ENCODE results near the gene LGALS4. TPM values are rescaled to one million over a fixed set of nuclear protein-coding genes. Genes with fewer than 3 reads are reported as not detected.
"Not testable (repeated sequence)": the region's sequence is repeated elsewhere in the genome, so short reads cannot be mapped to it uniquely, and the experiment has no call there.

The LGALS4 gene
- total RNA-seq, 1 donor from 2014 or later, result 0.32 TPM

DNA sequence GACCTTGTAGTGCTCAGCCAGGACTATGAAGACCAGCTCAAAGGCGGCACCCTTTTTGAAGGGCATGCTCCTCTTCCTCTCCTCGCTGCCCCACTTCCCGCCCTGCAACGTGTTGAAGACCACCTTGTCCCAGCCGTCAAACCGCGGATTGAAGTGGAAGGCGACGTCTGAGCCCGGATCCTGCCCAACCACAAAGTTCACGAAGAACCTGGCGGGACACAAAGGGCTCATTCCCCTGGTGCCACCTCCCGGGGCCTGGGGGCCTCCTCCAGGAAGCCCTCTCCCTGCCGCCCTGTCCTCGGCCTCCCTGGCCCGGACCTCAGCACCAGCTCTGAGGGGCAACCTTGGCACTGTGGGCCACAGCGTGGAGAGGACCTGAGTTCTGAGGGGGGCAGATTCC, 4.0 kb downstream of the LGALS4 start:
- H3K36me3 ChIP-seq (ENCODE audit: insufficient read depth, low read length), result no peaks in the 10 kb centered on the region
- no peaks in the 10 kb centered on the region for H3K4me1 Mint-ChIP-seq (ENCODE audit: low read depth, unreplicated experiment)
- DNase-seq (ENCODE audit: low read depth) (no peak), FAIRE-seq (no peak)
- H3K4me3 Mint-ChIP-seq (ENCODE audit: unreplicated experiment), result no peak overlapping the region
- no peak overlapping the region for H3K27ac ChIP-seq (ENCODE audit: low read depth, low read length)
- H3K4me3 ChIP-seq (ENCODE audit: insufficient read depth, low read depth, low read length), result no peak overlapping the region
- no peak overlapping the region for H3K9ac ChIP-seq (ENCODE audit: low read length)
- no peak overlapping the region for H3K27ac Mint-ChIP-seq (ENCODE audit: unreplicated experiment)
- no peaks in the 10 kb centered on the region for H3K4me1 ChIP-seq (ENCODE audit: insufficient read depth, low read length)
- H3K27me3 Mint-ChIP-seq (ENCODE audit: low read depth, unreplicated experiment), result peaks cover 2% of the 10 kb centered on the region
- peaks cover 2% of the 10 kb centered on the region for H3K9me3 Mint-ChIP-seq (ENCODE audit: unreplicated experiment)
- no peaks in the 10 kb centered on the region for H3K9me3 ChIP-seq (ENCODE audit: insufficient read depth, low read depth, low read length)
- no peak overlapping the region for H3K4me2 ChIP-seq (ENCODE audit: low read length)
- TF ChIP-seq, protein P1, sequence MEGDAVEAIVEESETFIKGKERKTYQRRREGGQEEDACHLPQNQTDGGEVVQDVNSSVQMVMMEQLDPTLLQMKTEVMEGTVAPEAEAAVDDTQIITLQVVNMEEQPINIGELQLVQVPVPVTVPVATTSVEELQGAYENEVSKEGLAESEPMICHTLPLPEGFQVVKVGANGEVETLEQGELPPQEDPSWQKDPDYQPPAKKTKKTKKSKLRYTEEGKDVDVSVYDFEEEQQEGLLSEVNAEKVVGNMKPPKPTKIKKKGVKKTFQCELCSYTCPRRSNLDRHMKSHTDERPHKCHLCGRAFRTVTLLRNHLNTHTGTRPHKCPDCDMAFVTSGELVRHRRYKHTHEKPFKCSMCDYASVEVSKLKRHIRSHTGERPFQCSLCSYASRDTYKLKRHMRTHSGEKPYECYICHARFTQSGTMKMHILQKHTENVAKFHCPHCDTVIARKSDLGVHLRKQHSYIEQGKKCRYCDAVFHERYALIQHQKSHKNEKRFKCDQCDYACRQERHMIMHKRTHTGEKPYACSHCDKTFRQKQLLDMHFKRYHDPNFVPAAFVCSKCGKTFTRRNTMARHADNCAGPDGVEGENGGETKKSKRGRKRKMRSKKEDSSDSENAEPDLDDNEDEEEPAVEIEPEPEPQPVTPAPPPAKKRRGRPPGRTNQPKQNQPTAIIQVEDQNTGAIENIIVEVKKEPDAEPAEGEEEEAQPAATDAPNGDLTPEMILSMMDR (IDR thresholded peaks at IDR 0.05; ENCODE audit: insufficient read depth, low read depth, low read length), result no peak
- no peak for TF ChIP-seq EZH2 (IDR thresholded peaks at IDR 0.05; ENCODE audit: insufficient read depth, low read length)
- H3K36me3 Mint-ChIP-seq (ENCODE audit: low read depth, unreplicated experiment), result peaks cover 3% of the 10 kb centered on the region
- H3K27me3 ChIP-seq (ENCODE audit: insufficient read depth, low read length), result no peaks in the 10 kb centered on the region
- no peaks in the 10 kb centered on the region for H3K79me2 ChIP-seq (ENCODE audit: insufficient read depth, low read length)
- no peak overlapping the region for H2AFZ ChIP-seq (ENCODE audit: low read depth, low read length)
- no peaks in the 10 kb centered on the region for H4K20me1 ChIP-seq (ENCODE audit: insufficient read depth, low read length)

DNA sequence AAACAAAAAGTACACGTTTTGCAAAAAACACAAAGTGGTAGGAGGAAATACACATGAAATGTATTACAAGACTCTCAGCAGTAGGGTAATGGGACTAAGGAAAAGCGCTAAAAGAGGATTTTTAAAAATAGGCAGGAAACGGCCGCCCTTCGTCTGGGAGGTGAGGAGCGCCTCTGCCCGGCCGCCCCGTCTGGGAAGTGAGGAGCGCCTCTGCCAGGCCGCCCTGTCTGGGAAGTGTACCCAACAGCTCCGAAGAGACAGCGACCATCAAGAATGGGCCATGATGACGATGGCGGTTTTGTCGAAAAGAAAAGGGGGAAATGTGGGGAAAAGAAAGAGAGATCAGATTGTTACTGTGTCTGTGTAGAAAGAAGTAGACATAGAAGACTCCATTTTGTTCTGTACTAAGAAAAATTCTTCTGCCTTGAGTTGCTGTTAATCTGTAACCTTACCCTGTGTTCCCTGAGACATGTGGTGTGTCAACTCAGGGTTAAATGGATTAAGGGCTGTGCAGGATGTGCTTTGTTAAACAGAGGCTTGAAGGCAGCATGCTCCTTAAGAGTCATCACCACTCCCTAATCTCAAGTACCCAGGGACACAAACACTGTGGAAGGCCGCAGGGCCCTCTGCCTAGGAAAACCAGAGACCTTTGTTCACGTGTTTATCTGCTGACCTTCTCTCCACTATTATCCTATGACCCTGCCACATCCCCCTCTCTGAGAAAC, 5.2 kb downstream of the LGALS4 start:
- H3K27ac Mint-ChIP-seq (ENCODE audit: unreplicated experiment), result peak overlapping the region; percentile 0
- not testable (repeated sequence) for H3K27me3 Mint-ChIP-seq (ENCODE audit: low read depth, unreplicated experiment); H3K4me3 ChIP-seq (ENCODE audit: insufficient read depth, low read depth, low read length); H3K36me3 ChIP-seq (ENCODE audit: insufficient read depth, low read length); H3K79me2 ChIP-seq (ENCODE audit: insufficient read depth, low read length); H2AFZ ChIP-seq (ENCODE audit: low read depth, low read length); H3K4me3 Mint-ChIP-seq (ENCODE audit: unreplicated experiment); H3K9me3 Mint-ChIP-seq (ENCODE audit: unreplicated experiment); H3K4me1 Mint-ChIP-seq (ENCODE audit: low read depth, unreplicated experiment); H3K9me3 ChIP-seq (ENCODE audit: insufficient read depth, low read depth, low read length); DNase-seq (ENCODE audit: low read depth); H3K27ac ChIP-seq (ENCODE audit: low read depth, low read length); H3K4me2 ChIP-seq (ENCODE audit: low read length); H3K9ac ChIP-seq (ENCODE audit: low read length); H3K4me1 ChIP-seq (ENCODE audit: insufficient read depth, low read length); H4K20me1 ChIP-seq (ENCODE audit: insufficient read depth, low read length); FAIRE-seq; H3K36me3 Mint-ChIP-seq (ENCODE audit: low read depth, unreplicated experiment); H3K27me3 ChIP-seq (ENCODE audit: insufficient read depth, low read length)

DNA sequence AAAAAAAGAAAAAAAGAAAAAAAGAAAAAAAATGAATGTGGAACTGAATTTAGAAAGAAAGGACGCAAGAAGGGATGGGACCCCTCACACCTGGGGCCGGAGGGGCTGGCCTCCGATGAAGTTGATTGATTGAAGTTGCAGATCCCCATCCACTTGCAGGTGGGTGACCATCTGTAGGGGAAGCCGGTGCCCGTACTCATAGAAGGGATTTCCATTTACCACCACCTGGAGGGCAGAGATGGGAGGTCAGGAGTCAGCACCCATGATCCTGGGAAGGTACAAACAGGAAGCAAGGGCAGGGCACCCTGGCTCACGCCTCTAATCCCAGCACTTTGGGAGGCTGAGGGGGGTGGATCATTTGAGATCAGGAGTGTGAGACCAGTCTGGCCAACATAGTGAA, 6.4 kb downstream of the LGALS4 start:
- TF ChIP-seq, protein P1 (IDR thresholded peaks at IDR 0.05; ENCODE audit: insufficient read depth, low read depth, low read length), result no peak
- no peak overlapping the region for H3K4me3 ChIP-seq (ENCODE audit: insufficient read depth, low read depth, low read length)
- no peak overlapping the region for H3K4me3 Mint-ChIP-seq (ENCODE audit: unreplicated experiment)
- H3K4me1 Mint-ChIP-seq (ENCODE audit: low read depth, unreplicated experiment), result no peaks in the 10 kb centered on the region
- no peaks in the 10 kb centered on the region for H3K36me3 ChIP-seq (ENCODE audit: insufficient read depth, low read length)
- H4K20me1 ChIP-seq (ENCODE audit: insufficient read depth, low read length), result no peaks in the 10 kb centered on the region
- peaks cover 3% of the 10 kb centered on the region for H3K36me3 Mint-ChIP-seq (ENCODE audit: low read depth, unreplicated experiment)
- H3K27me3 Mint-ChIP-seq (ENCODE audit: low read depth, unreplicated experiment), result peaks cover 2% of the 10 kb centered on the region
- no peak for DNase-seq (ENCODE audit: low read depth)
- H3K27me3 ChIP-seq (ENCODE audit: insufficient read depth, low read length), result no peaks in the 10 kb centered on the region
- FAIRE-seq, result no peak
- no peak overlapping the region for H3K9ac ChIP-seq (ENCODE audit: low read length)
- no peaks in the 10 kb centered on the region for H3K79me2 ChIP-seq (ENCODE audit: insufficient read depth, low read length)
- no peak overlapping the region for H3K27ac ChIP-seq (ENCODE audit: low read depth, low read length)
- no peak overlapping the region for H3K27ac Mint-ChIP-seq (ENCODE audit: unreplicated experiment)
- no peaks in the 10 kb centered on the region for H3K4me1 ChIP-seq (ENCODE audit: insufficient read depth, low read length)
- no peak overlapping the region for H3K4me2 ChIP-seq (ENCODE audit: low read length)
- H2AFZ ChIP-seq (ENCODE audit: low read depth, low read length), result no peak overlapping the region
- H3K9me3 Mint-ChIP-seq (ENCODE audit: unreplicated experiment), result peaks cover 2% of the 10 kb centered on the region
- no peaks in the 10 kb centered on the region for H3K9me3 ChIP-seq (ENCODE audit: insufficient read depth, low read depth, low read length)
